RWPE2 (cell line): Measurements from ENCODE around the gene ACOT11.
"Not testable (repeated sequence)": the region's sequence is repeated elsewhere in the genome, so short reads cannot be mapped to it uniquely, and the experiment has no call there.

Source experiments
- ATAC-seq: fragments of 200-7000 bp; cut with Tn5 transposase; 3 replicates; pipeline ENCODE4 v1.9.1; 2021; ENCODE audit warnings: low read depth
- DNase-seq: peaks from one replicate; pipeline ENCODE4 v3.0.0-alpha.2; 2020; ENCODE audit warnings: low spot score
- H3K27ac ChIP-seq: fragments of 450-650 bp; 2 replicates; pipeline ENCODE4 v1.5.1; 2017; ENCODE audit warnings: mild to moderate bottlenecking; ENCODE audit not compliant: poor library complexity, severe bottlenecking
- H3K27me3 ChIP-seq: fragments of 250-450 bp; sonication (Bioruptor Pico); 2 replicates; pipeline ENCODE4 v1.5.1; 2021; ENCODE audit warnings: mild to moderate bottlenecking, moderate library complexity; ENCODE audit not compliant: insufficient read depth, poor library complexity, severe bottlenecking
- H3K36me3 ChIP-seq: fragments of 250-450 bp; sonication (Bioruptor Pico); 2 replicates; pipeline ENCODE4 v1.5.1; 2020; ENCODE audit warnings: low read depth, mild to moderate bottlenecking, moderate library complexity
- H3K4me1 ChIP-seq: fragments of 250-450 bp; sonication (Bioruptor Pico); 2 replicates; pipeline ENCODE4 v1.5.1; 2021; ENCODE audit warnings: mild to moderate bottlenecking, moderate library complexity; ENCODE audit not compliant: insufficient read depth, poor library complexity, severe bottlenecking
- H3K4me3 ChIP-seq: fragments of 250-450 bp; sonication (Bioruptor Pico); 2 replicates; pipeline ENCODE4 v1.5.1; 2021; ENCODE audit warnings: mild to moderate bottlenecking, moderate library complexity; ENCODE audit not compliant: severe bottlenecking
- H3K9me3 ChIP-seq: fragments of 250-450 bp; sonication (Bioruptor Pico); 2 replicates; pipeline ENCODE4 v1.5.1; 2021; ENCODE audit warnings: mild to moderate bottlenecking, moderate library complexity; ENCODE audit not compliant: severe bottlenecking
- CTCF ChIP-seq: fragments of 450-650 bp; IDR thresholded peaks from one replicate; pipeline ENCODE4 v1.5.1; 2017; ENCODE audit warnings: mild to moderate bottlenecking, moderate library complexity; ENCODE audit not compliant: poor library complexity, severe bottlenecking

ACOT11 gene

DNA sequence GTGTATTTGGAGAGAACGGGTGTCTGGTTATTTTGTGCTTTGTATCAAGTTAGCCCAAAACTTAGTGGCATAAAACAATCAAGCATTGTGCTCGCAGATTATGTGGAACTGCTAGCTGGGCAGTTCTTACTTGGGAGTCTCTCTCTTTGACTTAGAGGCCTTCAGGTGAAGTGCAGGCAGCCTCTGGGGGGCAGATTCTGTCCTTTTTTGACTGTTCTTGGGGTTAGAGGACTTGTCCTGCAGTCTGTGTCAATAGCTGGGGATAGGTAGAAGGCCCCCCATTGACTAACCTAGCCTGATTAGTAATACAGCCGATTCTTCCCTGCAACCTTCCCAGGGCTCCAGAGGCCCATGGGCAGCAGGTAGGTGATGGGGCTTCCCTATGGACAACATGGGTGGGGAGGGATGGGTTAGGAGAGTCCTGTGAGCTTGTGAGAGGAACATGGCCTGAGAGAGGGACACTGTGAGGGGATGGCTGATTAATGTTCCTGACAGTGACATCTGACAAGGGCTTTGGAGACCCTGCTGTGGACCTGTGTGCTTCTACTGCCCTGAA lies 37.2 kb upstream of the ACOT11 start:
- no peaks in the 10 kb centered on the region for H3K36me3 ChIP-seq
- H3K4me1 ChIP-seq: no peaks in the 10 kb centered on the region
- no peaks in the 10 kb centered on the region for H3K27me3 ChIP-seq
- no peak for TF ChIP-seq CTCF
- DNase-seq (no peak), ATAC-seq (no peak)
- H3K27ac ChIP-seq: no peak overlapping the region
- no peak overlapping the region for H3K4me3 ChIP-seq
- H3K9me3 ChIP-seq: no peaks in the 10 kb centered on the region

DNA sequence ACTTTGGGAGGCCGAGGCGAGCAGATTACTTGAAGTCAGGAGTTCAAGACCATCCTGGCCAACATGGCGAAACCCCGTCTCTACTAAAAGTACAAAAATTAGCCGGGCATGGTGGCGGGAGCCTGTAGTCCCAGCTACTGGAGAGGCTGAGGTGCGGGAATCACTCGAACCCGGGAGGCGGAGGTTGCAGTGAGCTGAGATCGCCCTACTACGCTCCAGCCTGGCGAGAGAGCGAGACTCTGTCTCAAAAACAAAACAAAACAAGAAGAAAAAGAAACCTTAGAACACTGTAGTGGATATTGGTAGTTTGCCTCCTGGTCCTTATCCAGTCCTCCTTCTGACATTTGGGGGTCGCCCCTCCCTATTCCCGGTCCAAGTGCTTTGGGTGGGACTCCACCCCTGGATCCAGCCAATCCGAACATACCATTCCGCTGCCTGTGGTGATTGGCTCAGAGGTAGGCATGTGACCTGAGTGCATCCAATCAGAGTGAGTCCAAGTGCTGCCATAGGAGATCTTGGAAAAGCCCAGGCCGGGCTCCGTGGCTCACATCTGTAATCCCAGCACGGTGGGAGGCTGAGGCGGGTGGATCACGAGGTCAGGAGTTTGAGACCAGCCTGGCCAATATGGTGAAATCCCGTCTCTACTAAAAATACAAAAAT lies 34.0 kb upstream of the ACOT11 start:
- not testable (repeated sequence) for H3K4me1 ChIP-seq, H3K27me3 ChIP-seq, H3K4me3 ChIP-seq, H3K27ac ChIP-seq, ATAC-seq, H3K9me3 ChIP-seq, H3K36me3 ChIP-seq
- peak; percentile 23 for DNase-seq

- no peak for TF ChIP-seq CTCF
- no peak overlapping the region for H3K4me3 ChIP-seq
- no peaks in the 10 kb centered on the region for H3K27me3 ChIP-seq
- no peak overlapping the region for H3K27ac ChIP-seq
- DNase-seq: peak; percentile 19
- no peaks in the 10 kb centered on the region for H3K9me3 ChIP-seq
- peak; percentile 94 for ATAC-seq
- H3K4me1 ChIP-seq: no peaks in the 10 kb centered on the region
- H3K36me3 ChIP-seq: no peaks in the 10 kb centered on the region
Observed at GRCh38 chr1:54516249-54516920, 31.6 kb upstream of the ACOT11 start.

DNA sequence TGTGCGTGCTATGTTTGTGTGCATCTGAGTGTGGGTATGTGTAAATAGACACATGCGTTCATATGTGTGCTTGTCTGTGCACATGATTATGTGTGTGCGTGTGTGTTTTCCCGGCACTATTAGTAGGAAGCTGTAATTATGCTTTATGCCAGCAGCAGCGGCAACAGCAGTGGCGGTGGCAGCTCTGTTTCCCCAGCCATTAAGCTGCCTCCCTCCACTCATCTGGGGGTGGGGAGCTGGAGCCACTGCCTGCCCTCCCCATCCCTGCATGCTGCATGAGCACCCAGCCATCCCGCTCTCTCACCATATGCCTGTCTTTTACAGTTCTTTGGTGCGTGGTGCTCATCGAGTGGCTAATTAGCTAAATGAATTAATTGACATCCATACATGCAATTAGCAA lies 30.5 kb upstream of the ACOT11 start:
- no peak for TF ChIP-seq CTCF
- H3K27ac ChIP-seq: no peak overlapping the region
- DNase-seq: peak; percentile 24

GRCh38 chr1:54518489-54518888 lies 29.5 kb upstream of the ACOT11 start:
- ATAC-seq: no peak
- Histone ChIP-seq H3K9me3 (no peaks in the 10 kb centered on the region), H3K4me3 (no peak overlapping the region), H3K27ac (no peak overlapping the region), H3K36me3 (no peaks in the 10 kb centered on the region), H3K4me1 (no peaks in the 10 kb centered on the region), H3K27me3 (no peaks in the 10 kb centered on the region)
- no peak for DNase-seq
- TF ChIP-seq CTCF: no peak

More for the DNA sequence above, 30.5 kb upstream of the ACOT11 start:
- Histone ChIP-seq H3K4me3 (no peak overlapping the region), H3K36me3 (no peaks in the 10 kb centered on the region), H3K4me1 (no peaks in the 10 kb centered on the region), H3K27me3 (no peaks in the 10 kb centered on the region), H3K9me3 (no peaks in the 10 kb centered on the region)
- no peak for ATAC-seq
